Medulla oblongata (tissue), 1 donor: Measurements from ENCODE around the gene CNTNAP2.
A peak's percentile ranks its signal among the peaks of the same experiment; 100 is the strongest.

Experiments used
- DNase-seq: peaks from one replicate; pipeline ENCODE4 v3.0.0-alpha.2; 2015; ENCODE audit errors: extremely low spot score

The CNTNAP2 gene

GRCh38 chr7:148255333-148255732 lies 2138.7 kb downstream of the CNTNAP2 start:
- DNase-seq, result no peak

DNA sequence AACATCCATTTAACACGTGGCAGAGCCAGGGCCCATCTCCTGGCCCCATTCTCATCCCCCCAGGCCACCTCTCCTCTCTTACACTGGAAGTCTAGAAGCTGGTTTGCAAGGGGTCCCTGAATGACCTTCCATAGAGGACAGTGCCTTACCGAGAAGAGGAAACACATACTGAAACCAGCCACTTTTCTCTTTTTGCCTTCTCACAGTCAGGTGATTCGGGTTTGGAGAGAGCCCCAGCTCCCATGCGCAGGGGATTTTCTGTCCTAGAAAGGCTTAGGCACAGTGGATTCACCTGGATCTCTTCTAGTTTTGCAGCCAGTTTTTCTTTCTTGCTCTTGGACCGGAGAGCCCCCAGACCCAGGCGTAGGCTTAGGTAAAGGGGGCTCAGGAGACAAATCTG lies 2139.8 kb downstream of the CNTNAP2 start:
- no peak for DNase-seq

- DNase-seq, result no peak
Measured at GRCh38 chr7:148260599-148260998, 2144.0 kb downstream of the CNTNAP2 start.

GRCh38 chr7:148261523-148261922 lies 2144.9 kb downstream of the CNTNAP2 start:
- DNase-seq, result no peak

DNA sequence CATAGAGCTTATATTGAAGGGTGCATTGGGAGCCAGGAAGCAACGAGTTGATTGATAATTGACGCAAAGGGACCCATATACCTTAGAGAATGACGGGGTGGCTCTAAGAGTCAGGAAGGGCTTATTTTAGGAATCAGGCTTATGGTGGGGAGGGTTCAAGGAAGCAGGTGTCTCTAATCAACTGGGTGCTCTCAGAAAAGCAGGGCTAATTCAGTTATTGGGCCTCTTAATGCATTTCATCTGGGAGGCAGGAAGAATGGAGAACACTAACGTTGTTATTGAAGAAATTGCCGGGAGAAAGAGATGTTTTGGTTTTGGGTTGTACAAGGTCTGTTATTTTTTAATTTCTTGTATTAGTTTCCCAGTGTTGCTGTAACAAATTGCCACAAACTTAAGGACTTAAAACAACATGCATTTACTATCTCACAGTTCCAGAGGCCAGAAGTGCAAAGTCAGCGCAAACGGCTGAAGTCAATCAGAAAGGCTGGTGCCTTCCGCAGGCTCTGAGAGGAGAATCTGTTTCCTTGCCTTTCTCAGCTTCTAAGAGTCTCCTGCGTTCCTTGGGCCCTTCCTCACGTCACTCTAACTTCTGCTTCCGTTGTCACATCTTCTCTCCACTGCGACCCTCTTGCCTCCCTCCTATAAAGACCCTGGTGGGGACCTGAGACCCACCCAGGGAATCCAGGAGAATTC lies 2145.5 kb downstream of the CNTNAP2 start:
- DNase-seq, result peak; percentile 35

GRCh38 chr7:148262721-148263229 lies 2146.2 kb downstream of the CNTNAP2 start:
- DNase-seq, result peak; percentile 75

DNA sequence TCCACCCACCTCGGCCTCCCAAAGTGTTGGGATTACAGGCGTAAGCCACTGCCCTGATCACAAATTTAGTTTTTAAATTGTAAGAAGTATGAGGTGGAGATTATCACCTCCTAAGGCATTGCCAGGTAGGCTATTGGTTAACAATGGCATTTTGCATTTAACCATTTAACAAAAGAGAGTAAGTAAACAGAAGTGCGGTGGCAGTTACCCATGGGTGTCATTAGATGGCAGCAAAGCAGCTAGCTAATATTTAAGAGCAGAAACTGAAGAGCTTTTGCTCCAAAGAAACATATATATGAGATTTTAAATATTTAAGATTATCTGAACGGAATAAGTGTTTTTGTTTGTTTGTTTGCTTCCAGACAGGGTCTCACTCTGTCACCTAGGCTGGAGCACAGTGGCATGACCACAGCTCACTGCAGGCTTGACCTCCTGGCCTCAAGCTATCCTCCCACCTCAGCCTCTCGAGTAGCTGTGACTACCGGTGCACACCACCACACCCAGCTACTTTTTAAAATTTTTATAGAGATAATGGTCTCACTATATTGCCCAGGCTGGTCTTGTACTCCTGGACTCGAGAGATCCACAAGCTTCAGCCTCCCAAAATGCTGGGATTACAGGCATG lies 2148.4 kb downstream of the CNTNAP2 start:
- peak; percentile 54 for DNase-seq

GRCh38 chr7:148265896-148266295 lies 2149.3 kb downstream of the CNTNAP2 start:
- DNase-seq, result no peak

DNA sequence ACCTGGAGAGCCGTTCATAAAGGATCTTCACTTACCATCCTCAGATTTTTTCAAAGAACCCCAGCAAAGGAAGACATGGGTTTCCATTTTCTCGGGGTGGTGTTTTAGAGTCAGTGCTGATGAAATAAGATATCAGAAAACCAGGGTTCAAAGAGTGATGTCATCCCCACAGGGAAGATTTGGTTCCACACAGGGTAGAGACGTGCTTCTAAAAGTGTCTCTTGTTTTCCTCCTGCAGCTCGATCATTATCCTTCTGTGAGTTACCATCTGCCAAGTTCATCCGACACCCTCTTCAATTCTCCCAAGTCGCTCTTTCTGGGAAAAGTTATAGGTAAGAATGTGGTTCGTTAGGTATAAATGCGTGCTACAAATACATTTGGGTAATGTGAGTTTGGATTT lies 2150.2 kb downstream of the CNTNAP2 start:
- no peak for DNase-seq

- no peak for DNase-seq
Measured at GRCh38 chr7:148270576-148270975, 2154.0 kb downstream of the CNTNAP2 start.

DNA sequence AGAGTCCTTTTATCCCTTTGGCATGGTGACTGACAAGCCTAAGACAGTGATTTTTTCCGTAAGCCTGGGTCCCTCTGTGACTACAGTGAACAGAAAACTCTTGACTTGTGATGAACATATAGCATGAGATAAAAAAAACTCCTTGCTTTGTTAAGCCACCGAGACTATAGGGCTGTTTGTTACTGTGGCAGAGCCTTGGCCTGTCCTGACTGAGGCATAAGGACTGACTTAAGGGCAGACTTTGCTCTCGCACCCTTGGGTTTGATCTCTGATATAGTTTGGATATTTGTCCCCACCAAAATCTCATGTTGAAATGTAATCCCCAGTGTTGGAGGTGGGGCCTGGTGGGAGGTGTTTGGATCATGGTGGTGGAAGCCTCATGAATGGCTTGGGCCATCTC lies 2157.5 kb downstream of the CNTNAP2 start:
- no peak for DNase-seq

- no peak for DNase-seq
Measured at GRCh38 chr7:148275359-148275890, 2158.8 kb downstream of the CNTNAP2 start.

- DNase-seq, result no peak
Measured at GRCh38 chr7:148276314-148277041, 2159.9 kb downstream of the CNTNAP2 start.

GRCh38 chr7:148277042-148277660 lies 2160.6 kb downstream of the CNTNAP2 start:
- DNase-seq, result no peak

GRCh38 chr7:148286150-148286549 lies 2169.5 kb downstream of the CNTNAP2 start:
- DNase-seq, result peak; percentile 68

DNA sequence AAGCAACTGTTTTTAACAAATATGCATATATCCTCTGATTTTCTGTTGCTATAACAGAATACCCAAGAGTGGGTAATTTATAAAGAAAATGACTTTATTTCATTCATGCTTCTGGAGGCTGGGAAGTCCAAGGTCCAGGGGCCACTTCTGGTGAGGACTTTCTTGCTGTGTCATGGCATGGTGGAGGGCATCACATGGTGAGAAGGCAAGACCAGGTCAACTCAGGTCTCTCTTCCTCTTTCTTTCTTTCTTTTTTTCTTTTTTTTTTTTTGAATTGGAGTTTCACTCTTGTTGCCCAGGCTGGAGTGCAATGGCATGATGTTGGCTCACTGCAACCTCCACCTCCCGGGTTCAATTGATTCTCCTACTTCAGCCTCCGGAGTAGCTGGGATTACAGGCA lies 2170.9 kb downstream of the CNTNAP2 start:
- DNase-seq, result no peak

DNA sequence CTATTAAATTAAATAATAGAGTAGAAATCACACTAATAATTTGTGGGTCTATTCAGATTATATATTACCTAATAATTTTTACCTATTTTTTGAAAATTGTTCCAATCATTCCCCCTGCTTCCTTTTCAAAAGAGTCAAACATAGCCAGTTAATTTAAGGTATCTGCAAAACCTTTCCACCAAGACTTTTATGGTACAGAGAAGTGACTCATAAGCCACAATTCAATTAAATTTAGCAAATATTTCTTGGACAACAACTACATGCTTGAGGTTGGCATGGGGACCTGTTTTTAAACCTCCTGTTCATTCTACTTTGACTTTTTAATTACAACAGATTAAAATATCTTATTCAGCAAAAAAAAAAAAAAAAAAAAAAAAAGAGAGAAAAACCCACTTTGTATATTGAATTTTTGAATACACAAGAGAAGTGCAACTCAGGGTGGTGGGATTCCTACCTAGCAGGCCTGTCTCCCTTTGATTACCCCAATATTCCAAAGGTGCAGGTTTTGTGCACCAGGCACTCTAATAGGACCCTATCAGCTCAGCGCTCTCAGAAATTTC lies 2172.1 kb downstream of the CNTNAP2 start:
- DNase-seq, result no peak

DNA sequence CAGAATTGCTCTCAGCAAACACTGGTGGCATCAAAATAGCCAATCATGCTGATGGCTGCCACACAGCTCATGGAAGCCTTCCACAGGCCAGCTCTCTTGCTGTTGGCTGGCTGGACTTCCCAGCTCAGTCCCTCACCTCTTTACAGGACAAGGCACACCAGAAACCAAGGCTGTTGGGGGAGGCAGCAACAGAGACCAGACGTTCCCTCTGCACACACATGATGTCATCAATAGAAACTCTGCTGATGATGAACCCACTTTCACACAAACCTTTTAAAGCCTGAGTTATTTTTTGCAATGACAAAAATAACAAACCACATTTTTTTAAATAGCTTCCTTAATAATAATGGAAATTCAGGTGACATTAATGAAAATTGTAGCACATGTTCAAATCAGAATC lies 2173.0 kb downstream of the CNTNAP2 start:
- no peak for DNase-seq

- no peak for DNase-seq
Measured at GRCh38 chr7:148290538-148290937, 2173.9 kb downstream of the CNTNAP2 start.

GRCh38 chr7:148291799-148292198 lies 2175.2 kb downstream of the CNTNAP2 start:
- no peak for DNase-seq

GRCh38 chr7:148296994-148297644 lies 2180.5 kb downstream of the CNTNAP2 start:
- no peak for DNase-seq
